ENCODE results near the gene METTL18. TPM values are rescaled to one million over a fixed set of nuclear protein-coding genes. Genes with fewer than 3 reads are reported as not detected.

The METTL18 gene
- total RNA-seq, 1 experiment from 2014 or later, result 10.1 TPM

DNA sequence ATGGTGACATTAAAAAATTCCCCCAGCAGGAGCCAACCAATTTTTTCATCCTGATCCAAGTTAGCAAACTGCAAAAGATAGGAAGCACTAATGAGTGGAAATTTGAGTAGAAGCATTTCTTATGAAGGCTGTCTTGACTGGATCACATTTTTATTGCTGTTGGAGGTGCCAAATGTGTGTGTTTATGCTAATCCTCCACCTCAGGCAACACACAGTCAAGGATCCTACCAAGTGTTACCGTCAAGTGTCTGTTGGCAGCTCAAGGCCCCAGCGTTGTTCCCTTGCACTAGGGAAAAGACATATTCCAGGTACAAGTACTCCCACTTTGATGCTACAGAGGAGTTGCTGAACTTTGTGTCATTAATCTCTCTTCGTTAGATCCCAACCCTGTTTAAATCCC, 18.3 kb downstream of the METTL18 start:
- no peak overlapping the region for H3K4me3 ChIP-seq
- H3K27me3 ChIP-seq (replicated peaks), result no peaks in the 10 kb centered on the region
- H3K36me3 ChIP-seq, result no peaks in the 10 kb centered on the region
- no peaks in the 10 kb centered on the region for H3K9me3 ChIP-seq (replicated peaks)
- peaks cover 21% of the 10 kb centered on the region for H3K4me1 ChIP-seq (replicated peaks)
- DNase-seq (ENCODE audit: low read depth in 1 of 2, low spot score in 2 of 2), result no peak
- no peak overlapping the region for H3K27ac ChIP-seq

DNA sequence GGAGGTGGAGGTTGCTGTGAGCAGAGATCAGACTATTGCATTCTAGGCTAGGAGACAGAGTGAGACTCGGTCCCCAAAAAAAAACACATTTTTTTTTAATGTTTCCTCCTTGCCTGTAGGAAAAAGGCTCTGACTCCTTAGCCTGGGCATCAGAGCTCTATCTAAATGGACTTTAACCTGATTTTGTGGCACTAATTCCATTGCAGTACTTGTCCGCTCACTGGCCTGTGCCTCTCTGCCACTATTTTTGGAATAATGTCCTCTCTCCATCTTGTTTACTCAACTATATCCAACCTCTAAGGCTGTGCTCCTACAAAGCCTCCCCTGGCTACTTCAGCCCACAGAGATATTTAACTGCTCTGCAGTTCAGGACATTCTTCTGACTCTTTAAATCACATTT, 26.5 kb downstream of the METTL18 start:
- Histone ChIP-seq H3K9me3 (replicated peaks) (no peaks in the 10 kb centered on the region), H3K27ac (no peak overlapping the region), H3K36me3 (no peaks in the 10 kb centered on the region), H3K27me3 (replicated peaks) (no peaks in the 10 kb centered on the region), H3K4me1 (replicated peaks) (no peaks in the 10 kb centered on the region), H3K4me3 (no peak overlapping the region)
- no peak for DNase-seq (ENCODE audit: low read depth in 1 of 2, low spot score in 2 of 2)

DNA sequence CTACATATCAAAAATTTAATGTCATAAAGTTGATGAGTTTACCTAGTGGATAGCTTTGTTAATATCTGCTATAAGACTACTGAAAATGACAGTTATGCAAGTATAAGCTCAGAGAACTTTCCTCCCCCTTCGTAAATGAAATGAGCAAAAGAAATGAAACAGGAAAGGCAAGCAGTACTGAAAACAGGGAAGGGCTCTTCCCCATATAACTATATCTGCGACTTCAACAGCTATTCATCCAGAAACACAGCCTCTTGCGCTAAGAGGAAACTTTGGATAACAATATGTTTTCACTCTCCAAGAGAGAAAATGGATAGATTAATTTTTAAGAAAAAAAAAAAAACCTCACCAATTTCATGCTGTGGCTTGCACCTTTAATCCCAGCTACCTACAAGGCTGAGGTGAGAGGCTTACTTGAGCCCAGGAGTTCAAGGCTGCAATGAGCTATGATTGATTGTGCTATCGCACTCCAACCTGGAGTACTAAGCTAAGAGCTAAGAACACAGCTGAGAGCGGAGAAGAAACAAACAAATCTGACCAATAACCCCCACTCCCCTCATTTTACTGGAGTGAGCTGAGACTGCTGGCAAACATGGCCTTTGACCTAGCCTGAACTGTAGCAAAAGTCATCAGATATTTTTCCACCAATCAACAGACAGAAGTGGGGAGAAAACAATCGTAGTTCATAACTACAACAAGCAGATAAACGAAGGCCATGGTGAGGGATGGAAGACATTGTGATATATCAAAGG, 29.0 kb downstream of the METTL18 start:
- Histone ChIP-seq H3K4me3 (no peak overlapping the region), H3K27ac (no peak overlapping the region), H3K36me3 (no peaks in the 10 kb centered on the region), H3K4me1 (replicated peaks) (no peaks in the 10 kb centered on the region), H3K9me3 (replicated peaks) (no peaks in the 10 kb centered on the region), H3K27me3 (replicated peaks) (no peaks in the 10 kb centered on the region)
- DNase-seq (ENCODE audit: low read depth in 1 of 2, low spot score in 2 of 2), result no peak

DNA sequence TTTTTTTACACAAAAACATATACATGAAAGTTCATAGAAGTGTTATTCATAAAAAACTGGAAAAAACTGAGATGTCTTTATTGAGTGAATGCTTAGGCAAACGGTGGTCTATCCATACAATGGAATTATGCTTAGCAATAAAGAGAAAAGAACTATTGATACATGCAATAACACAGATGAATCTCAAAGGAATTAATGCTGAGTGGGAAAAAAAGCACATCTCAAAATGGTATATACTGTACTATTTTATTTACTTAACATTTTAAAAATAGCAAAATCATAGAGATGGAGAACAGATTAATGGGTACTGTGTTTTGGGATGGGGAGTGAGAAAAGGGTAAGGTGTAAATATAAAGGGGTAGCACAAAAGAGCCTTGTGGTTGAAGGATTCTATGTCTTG, 29.8 kb downstream of the METTL18 start:
- Histone ChIP-seq H3K9me3 (replicated peaks) (no peaks in the 10 kb centered on the region), H3K27ac (no peak overlapping the region), H3K36me3 (no peaks in the 10 kb centered on the region), H3K4me1 (replicated peaks) (no peaks in the 10 kb centered on the region), H3K4me3 (no peak overlapping the region), H3K27me3 (replicated peaks) (no peaks in the 10 kb centered on the region)
- DNase-seq (ENCODE audit: low read depth in 1 of 2, low spot score in 2 of 2), result no peak

DNA sequence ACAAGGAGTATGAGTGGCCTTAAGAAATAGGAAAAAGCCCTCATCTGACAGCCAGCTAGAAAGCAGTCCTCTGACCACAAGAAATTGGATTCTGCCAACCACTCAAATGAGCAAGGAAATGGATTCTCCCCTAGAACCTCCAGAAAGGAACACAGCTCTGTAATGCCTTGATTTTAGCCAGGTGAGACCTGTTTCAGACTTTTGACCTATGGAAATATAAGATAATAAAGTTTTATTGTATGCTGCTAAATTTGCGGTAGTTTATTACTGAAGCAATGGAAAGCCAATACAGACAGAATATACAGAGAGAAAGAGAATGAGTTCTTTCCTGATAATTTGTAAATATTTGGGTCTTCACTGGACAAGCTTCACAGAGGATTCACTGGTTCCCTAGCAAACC, 32.0 kb downstream of the METTL18 start:
- Histone ChIP-seq H3K36me3 (no peaks in the 10 kb centered on the region), H3K4me3 (no peak overlapping the region), H3K4me1 (replicated peaks) (no peaks in the 10 kb centered on the region), H3K27me3 (replicated peaks) (no peaks in the 10 kb centered on the region), H3K9me3 (replicated peaks) (no peaks in the 10 kb centered on the region), H3K27ac (no peak overlapping the region)
- no peak for DNase-seq (ENCODE audit: low read depth in 1 of 2, low spot score in 2 of 2)

DNA sequence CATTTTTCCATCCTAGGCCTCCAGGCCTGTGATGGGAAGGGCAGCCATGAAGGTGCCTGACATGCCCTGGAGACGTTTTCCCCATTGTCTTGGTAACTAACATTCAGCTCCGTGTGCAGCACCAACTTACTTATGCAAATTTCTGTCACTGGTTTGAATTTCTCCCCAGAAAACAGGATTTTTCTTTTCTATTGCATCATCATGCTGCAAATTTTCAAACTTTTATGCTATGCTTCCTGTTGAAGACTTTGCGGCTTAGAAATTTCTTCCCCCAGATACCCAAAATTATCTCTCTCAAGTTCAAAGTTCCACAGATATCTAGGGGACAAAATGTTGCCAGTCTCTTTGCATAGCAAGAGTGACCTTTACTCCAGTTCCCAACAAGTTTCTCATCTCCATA, 35.7 kb downstream of the METTL18 start:
- DNase-seq (ENCODE audit: low read depth in 1 of 2, low spot score in 2 of 2), result no peak
- Histone ChIP-seq H3K36me3 (no peaks in the 10 kb centered on the region), H3K9me3 (replicated peaks) (no peaks in the 10 kb centered on the region), H3K27ac (no peak overlapping the region), H3K4me1 (replicated peaks) (no peaks in the 10 kb centered on the region), H3K27me3 (replicated peaks) (no peaks in the 10 kb centered on the region), H3K4me3 (no peak overlapping the region)

DNA sequence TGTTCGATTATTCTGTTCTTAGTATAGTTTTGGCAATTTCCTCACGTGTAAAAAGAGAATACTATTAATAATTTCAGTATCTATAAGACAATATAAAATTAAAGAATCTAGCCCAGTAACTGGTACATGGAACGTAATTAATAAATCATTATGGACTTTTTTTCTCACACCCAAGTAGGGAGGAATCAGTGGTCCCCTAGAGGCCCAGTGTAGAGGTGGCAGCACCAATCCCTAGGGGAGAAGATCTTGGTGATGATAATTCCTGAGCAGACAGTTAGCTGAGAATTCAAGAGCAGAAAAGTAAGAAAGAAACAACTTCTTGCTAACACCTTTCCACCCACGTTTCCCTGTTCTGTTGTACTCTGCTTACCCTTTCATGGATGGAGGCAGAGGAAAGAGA, 41.2 kb downstream of the METTL18 start:
- no peak for DNase-seq (ENCODE audit: low read depth in 1 of 2, low spot score in 2 of 2)
- Histone ChIP-seq H3K4me3 (no peak overlapping the region), H3K9me3 (replicated peaks) (no peaks in the 10 kb centered on the region), H3K4me1 (replicated peaks) (peaks cover 9% of the 10 kb centered on the region), H3K36me3 (no peaks in the 10 kb centered on the region), H3K27me3 (replicated peaks) (no peaks in the 10 kb centered on the region), H3K27ac (no peak overlapping the region)

DNA sequence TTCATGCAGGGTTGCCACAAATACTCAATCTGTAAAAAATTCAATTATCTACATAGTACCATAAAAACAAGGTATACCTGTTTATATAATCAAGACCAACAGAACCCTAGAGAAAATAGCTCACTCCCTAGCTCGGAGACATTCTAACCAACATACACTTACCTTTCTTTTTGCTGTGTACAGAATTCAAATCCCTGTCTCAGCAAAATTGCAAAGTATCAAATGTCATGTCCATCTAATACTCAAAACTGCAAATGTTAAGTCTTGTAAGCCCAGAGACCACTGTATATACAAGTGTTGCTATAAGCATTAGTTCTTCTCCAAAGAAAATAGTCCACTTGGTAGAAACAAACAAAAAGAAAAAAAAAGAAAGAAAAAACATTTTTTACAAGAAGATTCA, 44.7 kb downstream of the METTL18 start:
- Histone ChIP-seq H3K4me1 (replicated peaks) (peaks cover 24% of the 10 kb centered on the region), H3K27ac (no peak overlapping the region), H3K9me3 (replicated peaks) (no peaks in the 10 kb centered on the region), H3K27me3 (replicated peaks) (no peaks in the 10 kb centered on the region), H3K4me3 (no peak overlapping the region), H3K36me3 (no peaks in the 10 kb centered on the region)
- no peak for DNase-seq (ENCODE audit: low read depth in 1 of 2, low spot score in 2 of 2)

DNA sequence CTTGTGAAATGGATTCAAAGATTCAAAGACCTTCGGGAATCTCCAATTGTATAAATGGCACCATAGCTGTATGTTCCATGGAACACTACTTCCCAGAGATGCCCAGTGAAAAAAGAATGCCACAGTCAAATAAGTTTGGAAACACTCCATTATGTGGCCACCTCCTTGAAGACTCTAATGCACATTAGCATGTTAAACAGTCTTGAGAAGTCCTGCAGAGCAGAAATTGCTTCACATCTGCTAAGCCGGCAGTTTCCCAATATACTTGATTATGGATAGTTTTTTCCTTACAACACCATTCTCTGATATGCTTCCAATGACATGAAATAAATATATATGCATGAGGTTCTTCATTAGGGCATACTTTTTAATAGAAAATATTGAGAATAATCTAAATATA, 48.2 kb downstream of the METTL18 start:
- Histone ChIP-seq H3K36me3 (no peaks in the 10 kb centered on the region), H3K27me3 (replicated peaks) (no peaks in the 10 kb centered on the region), H3K9me3 (replicated peaks) (no peaks in the 10 kb centered on the region), H3K4me1 (replicated peaks) (peaks cover 37% of the 10 kb centered on the region), H3K27ac (no peak overlapping the region), H3K4me3 (no peak overlapping the region)
- no peak for DNase-seq (ENCODE audit: low read depth in 1 of 2, low spot score in 2 of 2)

DNA sequence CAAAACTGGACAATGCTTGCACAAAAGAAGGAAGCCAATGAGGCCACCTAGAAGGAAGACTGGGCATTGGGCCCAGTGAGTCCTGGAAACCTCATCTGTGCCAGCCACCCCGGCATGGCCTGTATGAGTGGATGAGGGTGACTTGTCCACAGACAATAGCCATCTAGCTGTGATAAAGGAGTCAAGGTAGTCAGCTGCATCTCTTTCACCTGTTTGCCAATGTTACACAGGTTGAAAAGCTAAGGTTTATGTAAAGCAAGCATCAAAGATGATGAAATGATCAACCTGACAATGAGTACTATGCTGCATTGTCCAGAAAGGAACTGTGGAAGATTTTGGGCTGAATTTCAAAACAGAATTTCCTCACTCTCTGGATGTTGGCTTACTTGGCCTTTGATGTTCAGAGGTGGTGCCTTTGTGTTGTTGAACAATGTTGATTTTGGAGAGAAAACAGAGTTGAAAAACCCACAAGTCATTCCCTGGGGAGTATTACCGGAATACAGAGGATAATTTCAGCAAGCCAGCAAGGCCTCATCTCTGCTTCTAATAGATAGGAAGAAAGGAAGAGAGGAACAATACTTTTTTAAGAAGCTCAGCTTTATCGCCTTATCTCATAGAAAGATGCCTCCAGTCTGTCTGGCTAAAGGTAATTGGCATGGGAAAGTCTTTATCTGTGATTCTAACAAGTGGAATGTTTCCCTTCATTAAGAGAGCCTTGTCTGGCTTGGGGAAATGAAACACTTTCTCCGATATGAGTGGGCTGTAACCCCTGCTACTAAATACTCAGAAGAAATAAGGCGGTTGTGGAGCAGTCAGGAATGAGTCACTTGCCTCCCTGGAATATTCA, 49.5 kb downstream of the METTL18 start:
- H3K27me3 ChIP-seq (replicated peaks), result no peaks in the 10 kb centered on the region
- H3K4me1 ChIP-seq (replicated peaks), result peaks cover 50% of the 10 kb centered on the region
- H3K4me3 ChIP-seq, result no peak overlapping the region
- DNase-seq (ENCODE audit: low read depth in 1 of 2, low spot score in 2 of 2), result peak in 1 of 2 experiments; percentile 48
- H3K27ac ChIP-seq, result peak overlapping the region; percentile 43
- no peaks in the 10 kb centered on the region for H3K36me3 ChIP-seq
- no peaks in the 10 kb centered on the region for H3K9me3 ChIP-seq (replicated peaks)

Other genes with a start within 250 kb of the METTL18 start
- not detected in 2 replicates for gene F5, start 208.4 kb downstream of the METTL18 start, total RNA-seq (2014; rRNA removed; shearing (Covaris generic))
- gene SELP, start 164.8 kb downstream of the METTL18 start, total RNA-seq (2014; rRNA removed; shearing (Covaris generic)), result not detected in 2 replicates
- gene SELL, start 83.3 kb downstream of the METTL18 start, total RNA-seq (2014; rRNA removed; shearing (Covaris generic)), result 0.58 TPM in 1 of 2 replicates, not detected in the other
- 0.21 and 0.22 TPM in 2 replicates for gene SELE, start 60.8 kb downstream of the METTL18 start, total RNA-seq (2014; rRNA removed; shearing (Covaris generic))
- 5.7 and 7.5 TPM in 2 replicates for gene SCYL3, start 99.0 kb upstream of the METTL18 start, total RNA-seq (2014; rRNA removed; shearing (Covaris generic))

Data from SJSA1 (cell line).